MCF 10A (cell line): ENCODE data around the gene LSM14B. TPM values are rescaled to one million over a fixed set of nuclear protein-coding genes. Genes with fewer than 3 reads are reported as not detected.

ENCODE experiments used
- BruUV-seq: library from RNA; stranded (reverse); fragments of 400-500 nt; replicated peaks from 2 replicates; lab custom pipeline; 2021; lab: Mats Ljungman, UMichigan
- CTCF ChIA-PET: fragments of 300-600 bp; sonication (Branson Sonifier 250); formaldehyde crosslinking; extraction: SDS; loops from one replicate; lab custom pipeline; 2021; ENCODE audit warnings: antibody characterized with exemption, inconsistent platforms; lab: Yijun Ruan, JAX
- POLR2A ChIA-PET: fragments of 300-600, 350-650 bp; sonication (Branson Sonifier 250); formaldehyde crosslinking; extraction: SDS; loops from one replicate; lab custom pipeline; 2020; ENCODE audit warnings: antibody characterized with exemption, inconsistent platforms; lab: Yijun Ruan, JAX
- DNase-seq: peaks from one replicate; pipeline ENCODE4 v3.0.0-alpha.2; 2018; ENCODE audit not compliant: unreplicated experiment
- H3K27ac Mint-ChIP-seq: one replicate; pipeline ENCODE4 v1.8.0; 2022; ENCODE audit warnings: mild to moderate bottlenecking, low read depth, mixed read lengths; ENCODE audit not compliant: unreplicated experiment
- H3K27me3 Mint-ChIP-seq: one replicate; pipeline ENCODE4 v1.8.0; 2022; ENCODE audit warnings: mixed read lengths; ENCODE audit not compliant: insufficient read depth, unreplicated experiment
- H3K36me3 Mint-ChIP-seq: one replicate; pipeline ENCODE4 v1.8.0; 2022; ENCODE audit warnings: mild to moderate bottlenecking, moderate library complexity, mixed read lengths; ENCODE audit not compliant: insufficient read depth, unreplicated experiment
- H3K4me1 Mint-ChIP-seq: one replicate; pipeline ENCODE4 v1.8.0; 2022; ENCODE audit warnings: mixed read lengths; ENCODE audit not compliant: insufficient read depth, unreplicated experiment
- H3K4me3 Mint-ChIP-seq: one replicate; pipeline ENCODE4 v1.8.0; 2022; ENCODE audit warnings: mild to moderate bottlenecking, moderate library complexity, mixed read lengths; ENCODE audit not compliant: unreplicated experiment
- H3K9me3 Mint-ChIP-seq: one replicate; pipeline ENCODE4 v1.8.0; 2022; ENCODE audit warnings: mixed read lengths; ENCODE audit not compliant: unreplicated experiment
- intact Hi-C: fragments of 100-400 bp; cut with micrococcal nuclease; formaldehyde crosslinking; loops from 2 replicates; pipeline ENCODE4 v1.14.1; 2022
- total RNA-seq: library from RNA; stranded (reverse); gene quantifications from 2 replicates; pipeline ENCODE4 v1.2.3, GENCODE V29; 2022
- TF ChIP-seq, protein P1 (sequence below): fragments of 200-600 bp; IDR thresholded peaks from one replicate; pipeline ENCODE4 v1.8.0; 2022; ENCODE audit warnings: antibody characterized with exemption, mild to moderate bottlenecking; ENCODE audit not compliant: unreplicated experiment

Gene LSM14B
- total RNA-seq, 1 experiment from 2014 or later, result 35.1 TPM

GRCh38 chr20:62131560-62132320, 9.5 kb downstream of the LSM14B start:
- POLR2A ChIA-PET, result interaction anchor here (1.5 kb wide), 1 partner anchor 65 kb away, joined by 4 read pairs; no protein-coding TSS in a partner anchor
- no TSS peak for BruUV-seq
- Mint-ChIP-seq H3K27ac (no peak overlapping the region), H3K4me1 (peaks cover 9% of the 10 kb centered on the region), H3K36me3 (peaks cover 94% of the 10 kb centered on the region), H3K9me3 (no peaks in the 10 kb centered on the region), H3K4me3 (no peak overlapping the region), H3K27me3 (no peaks in the 10 kb centered on the region)
- no peak for DNase-seq
- intact Hi-C loops, result no loop called here
- TF ChIP-seq, protein P1, sequence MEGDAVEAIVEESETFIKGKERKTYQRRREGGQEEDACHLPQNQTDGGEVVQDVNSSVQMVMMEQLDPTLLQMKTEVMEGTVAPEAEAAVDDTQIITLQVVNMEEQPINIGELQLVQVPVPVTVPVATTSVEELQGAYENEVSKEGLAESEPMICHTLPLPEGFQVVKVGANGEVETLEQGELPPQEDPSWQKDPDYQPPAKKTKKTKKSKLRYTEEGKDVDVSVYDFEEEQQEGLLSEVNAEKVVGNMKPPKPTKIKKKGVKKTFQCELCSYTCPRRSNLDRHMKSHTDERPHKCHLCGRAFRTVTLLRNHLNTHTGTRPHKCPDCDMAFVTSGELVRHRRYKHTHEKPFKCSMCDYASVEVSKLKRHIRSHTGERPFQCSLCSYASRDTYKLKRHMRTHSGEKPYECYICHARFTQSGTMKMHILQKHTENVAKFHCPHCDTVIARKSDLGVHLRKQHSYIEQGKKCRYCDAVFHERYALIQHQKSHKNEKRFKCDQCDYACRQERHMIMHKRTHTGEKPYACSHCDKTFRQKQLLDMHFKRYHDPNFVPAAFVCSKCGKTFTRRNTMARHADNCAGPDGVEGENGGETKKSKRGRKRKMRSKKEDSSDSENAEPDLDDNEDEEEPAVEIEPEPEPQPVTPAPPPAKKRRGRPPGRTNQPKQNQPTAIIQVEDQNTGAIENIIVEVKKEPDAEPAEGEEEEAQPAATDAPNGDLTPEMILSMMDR, result no peak
- CTCF ChIA-PET, result no interaction called here

DNA sequence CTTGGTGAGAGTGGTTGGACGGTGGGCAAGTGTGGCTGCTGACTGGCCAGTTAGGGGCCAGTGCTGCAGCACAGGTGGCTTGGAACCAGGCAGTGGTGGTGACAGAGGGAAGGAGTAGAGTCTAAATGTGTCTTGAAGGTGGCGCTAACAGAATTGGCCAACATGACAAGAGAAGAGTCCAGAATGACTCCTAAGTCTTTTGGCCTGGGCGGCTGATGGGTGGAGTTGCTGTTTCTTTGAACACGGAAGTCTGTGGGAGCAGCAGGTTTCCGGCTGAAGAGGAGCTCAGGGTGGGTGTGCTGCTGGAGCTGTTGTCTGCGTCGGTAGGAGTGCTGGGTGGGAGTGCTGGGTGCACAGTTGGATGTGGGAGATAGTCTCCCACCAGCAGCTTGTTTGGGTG, 10.1 kb downstream of the LSM14B start:
- POLR2A ChIA-PET, result interaction anchor here (0.8 to 1.5 kb wide), 2 partner anchors 8 to 66 kb away, joined by 3 to 4 read pairs; no protein-coding TSS in a partner anchor
- Mint-ChIP-seq H3K27me3 (no peaks in the 10 kb centered on the region), H3K9me3 (no peaks in the 10 kb centered on the region), H3K27ac (no peak overlapping the region), H3K4me3 (no peak overlapping the region), H3K36me3 (peaks cover 94% of the 10 kb centered on the region), H3K4me1 (peaks cover 9% of the 10 kb centered on the region)
- no TSS peak for BruUV-seq
- intact Hi-C loops, result no loop called here
- TF ChIP-seq, protein P1, result no peak
- CTCF ChIA-PET, result interaction anchor here (0.7 to 4.5 kb wide), 2 partner anchors 8 to 9 kb away, joined by 3 to 25 read pairs; no protein-coding TSS in a partner anchor
- DNase-seq, result no peak

DNA sequence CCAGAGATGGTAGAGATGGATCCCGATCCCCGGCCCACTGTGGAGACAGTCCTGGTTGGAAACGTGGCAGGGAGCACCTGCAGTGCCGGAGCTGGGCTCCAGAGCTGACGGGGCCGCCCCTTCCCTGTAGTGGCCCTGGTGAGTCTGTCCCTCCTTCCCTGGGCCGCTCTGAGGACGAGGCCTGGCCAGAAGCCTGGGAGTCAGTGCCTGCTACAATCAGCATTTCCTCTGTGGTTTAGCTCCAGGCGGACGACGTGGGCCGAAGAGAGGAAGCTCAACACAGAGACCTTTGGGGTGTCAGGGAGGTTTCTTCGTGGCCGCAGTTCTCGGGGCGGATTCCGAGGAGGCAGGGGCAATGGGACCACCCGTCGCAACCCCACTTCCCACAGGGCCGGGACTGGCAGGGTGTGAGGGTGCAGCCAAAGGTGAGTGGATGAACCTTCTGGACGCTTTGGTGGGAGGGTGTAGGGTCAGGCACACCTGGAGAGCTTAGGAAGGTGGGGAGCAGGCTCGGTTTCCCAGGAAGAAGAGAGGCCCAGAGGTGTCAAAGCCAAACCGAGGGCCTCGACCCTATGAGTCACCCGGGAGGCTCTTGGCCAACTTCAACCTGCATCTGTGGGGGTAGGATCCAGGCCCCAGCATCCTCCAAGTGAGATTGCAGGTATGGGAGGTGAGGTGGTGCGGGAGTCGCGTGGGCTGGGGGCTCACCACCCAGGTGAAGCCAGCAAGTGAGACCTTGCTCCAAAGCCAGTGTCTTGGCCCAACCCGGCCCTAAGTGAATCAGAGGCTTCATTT, 11.0 kb downstream of the LSM14B start:
- Mint-ChIP-seq H3K27me3 (no peaks in the 10 kb centered on the region), H3K9me3 (no peaks in the 10 kb centered on the region), H3K4me1 (peaks cover 9% of the 10 kb centered on the region), H3K27ac (no peak overlapping the region), H3K4me3 (no peak overlapping the region), H3K36me3 (peaks cover 96% of the 10 kb centered on the region)
- CTCF ChIA-PET, result interaction anchor here (0.7 to 6.0 kb wide), 5 partner anchors 8 to 1920 kb away, joined by 3 to 62 read pairs (median 3); no protein-coding TSS in a partner anchor
- intact Hi-C loops, result no loop called here
- TF ChIP-seq, protein P1, result no peak
- no TSS peak for BruUV-seq
- no peak for DNase-seq
- POLR2A ChIA-PET, result interaction anchor here (0.8 to 1.5 kb wide), 2 partner anchors 9 to 67 kb away, joined by 3 to 4 read pairs; no protein-coding TSS in a partner anchor

GRCh38 chr20:62133864-62134263, 11.6 kb downstream of the LSM14B start:
- Mint-ChIP-seq H3K27me3 (no peaks in the 10 kb centered on the region), H3K36me3 (peaks cover 96% of the 10 kb centered on the region), H3K27ac (no peak overlapping the region), H3K9me3 (no peaks in the 10 kb centered on the region), H3K4me1 (peaks cover 9% of the 10 kb centered on the region), H3K4me3 (no peak overlapping the region)
- CTCF ChIA-PET, result interaction anchor here (0.7 to 6.0 kb wide), 5 partner anchors 10 to 1921 kb away, joined by 3 to 62 read pairs (median 4); no protein-coding TSS in a partner anchor
- intact Hi-C loops, result no loop called here
- no peak for DNase-seq
- TF ChIP-seq, protein P1, result no peak
- BruUV-seq, result no TSS peak
- POLR2A ChIA-PET, result interaction anchor here (6.1 kb wide), 1 partner anchor 10 kb away, joined by 72 read pairs; the partner anchor contains the start of gene LSM14B
